Measurements from ENCODE around the gene TTC7B.

TTC7B gene

GRCh38 chr14:90811641-90812040 is 4.6 kb downstream of the TTC7B start:
- DNase-seq (ENCODE audit: low read depth), result no peak
- in situ Hi-C loops (cut with HindIII; ENCODE audit: low sequenced_read_pairs), result no loop called here
- no peak overlapping the region for H3K4me3 ChIP-seq (ENCODE audit: low read depth, low read length)
- TF ChIP-seq, protein P1, sequence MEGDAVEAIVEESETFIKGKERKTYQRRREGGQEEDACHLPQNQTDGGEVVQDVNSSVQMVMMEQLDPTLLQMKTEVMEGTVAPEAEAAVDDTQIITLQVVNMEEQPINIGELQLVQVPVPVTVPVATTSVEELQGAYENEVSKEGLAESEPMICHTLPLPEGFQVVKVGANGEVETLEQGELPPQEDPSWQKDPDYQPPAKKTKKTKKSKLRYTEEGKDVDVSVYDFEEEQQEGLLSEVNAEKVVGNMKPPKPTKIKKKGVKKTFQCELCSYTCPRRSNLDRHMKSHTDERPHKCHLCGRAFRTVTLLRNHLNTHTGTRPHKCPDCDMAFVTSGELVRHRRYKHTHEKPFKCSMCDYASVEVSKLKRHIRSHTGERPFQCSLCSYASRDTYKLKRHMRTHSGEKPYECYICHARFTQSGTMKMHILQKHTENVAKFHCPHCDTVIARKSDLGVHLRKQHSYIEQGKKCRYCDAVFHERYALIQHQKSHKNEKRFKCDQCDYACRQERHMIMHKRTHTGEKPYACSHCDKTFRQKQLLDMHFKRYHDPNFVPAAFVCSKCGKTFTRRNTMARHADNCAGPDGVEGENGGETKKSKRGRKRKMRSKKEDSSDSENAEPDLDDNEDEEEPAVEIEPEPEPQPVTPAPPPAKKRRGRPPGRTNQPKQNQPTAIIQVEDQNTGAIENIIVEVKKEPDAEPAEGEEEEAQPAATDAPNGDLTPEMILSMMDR (IDR thresholded peaks at IDR 0.05; ENCODE audit: low read depth, low read length, missing control alignments), result no peak

GRCh38 chr14:90810806-90811205 is 5.4 kb downstream of the TTC7B start:
- no peak overlapping the region for H3K4me3 ChIP-seq (ENCODE audit: low read depth, low read length)
- TF ChIP-seq, protein P1 (IDR thresholded peaks at IDR 0.05; ENCODE audit: low read depth, low read length, missing control alignments), result no peak
- DNase-seq (ENCODE audit: low read depth), result no peak
- in situ Hi-C loops (cut with HindIII; ENCODE audit: low sequenced_read_pairs), result no loop called here

GRCh38 chr14:90809530-90810312 is 6.5 kb downstream of the TTC7B start:
- DNase-seq (ENCODE audit: low read depth), result no peak
- in situ Hi-C loops (cut with HindIII; ENCODE audit: low sequenced_read_pairs), result no loop called here
- H3K4me3 ChIP-seq (ENCODE audit: low read depth, low read length), result no peak overlapping the region
- TF ChIP-seq, protein P1 (IDR thresholded peaks at IDR 0.05; ENCODE audit: low read depth, low read length, missing control alignments), result no peak

- no peak for DNase-seq (ENCODE audit: low read depth)
- TF ChIP-seq, protein P1 (IDR thresholded peaks at IDR 0.05; ENCODE audit: low read depth, low read length, missing control alignments), result no peak
- H3K4me3 ChIP-seq (ENCODE audit: low read depth, low read length), result no peak overlapping the region
- in situ Hi-C loops (cut with HindIII; ENCODE audit: low sequenced_read_pairs), result no loop called here
Measured at GRCh38 chr14:90808759-90809529, 7.3 kb downstream of the TTC7B start.

- H3K4me3 ChIP-seq (ENCODE audit: low read depth, low read length), result no peak overlapping the region
- TF ChIP-seq, protein P1 (IDR thresholded peaks at IDR 0.05; ENCODE audit: low read depth, low read length, missing control alignments), result no peak
- no peak for DNase-seq (ENCODE audit: low read depth)
- in situ Hi-C loops (cut with HindIII; ENCODE audit: low sequenced_read_pairs), result no loop called here
Measured at GRCh38 chr14:90807060-90807459, 9.2 kb downstream of the TTC7B start.

GRCh38 chr14:90805662-90806540 is 10.3 kb downstream of the TTC7B start:
- no peak for DNase-seq (ENCODE audit: low read depth)
- TF ChIP-seq, protein P1 (IDR thresholded peaks at IDR 0.05; ENCODE audit: low read depth, low read length, missing control alignments), result no peak
- in situ Hi-C loops (cut with HindIII; ENCODE audit: low sequenced_read_pairs), result no loop called here
- no peak overlapping the region for H3K4me3 ChIP-seq (ENCODE audit: low read depth, low read length)
